ENCODE data around the gene AGBL1.
A peak's percentile ranks its signal among the peaks of the same experiment; 100 is the strongest.

The AGBL1 gene

DNA sequence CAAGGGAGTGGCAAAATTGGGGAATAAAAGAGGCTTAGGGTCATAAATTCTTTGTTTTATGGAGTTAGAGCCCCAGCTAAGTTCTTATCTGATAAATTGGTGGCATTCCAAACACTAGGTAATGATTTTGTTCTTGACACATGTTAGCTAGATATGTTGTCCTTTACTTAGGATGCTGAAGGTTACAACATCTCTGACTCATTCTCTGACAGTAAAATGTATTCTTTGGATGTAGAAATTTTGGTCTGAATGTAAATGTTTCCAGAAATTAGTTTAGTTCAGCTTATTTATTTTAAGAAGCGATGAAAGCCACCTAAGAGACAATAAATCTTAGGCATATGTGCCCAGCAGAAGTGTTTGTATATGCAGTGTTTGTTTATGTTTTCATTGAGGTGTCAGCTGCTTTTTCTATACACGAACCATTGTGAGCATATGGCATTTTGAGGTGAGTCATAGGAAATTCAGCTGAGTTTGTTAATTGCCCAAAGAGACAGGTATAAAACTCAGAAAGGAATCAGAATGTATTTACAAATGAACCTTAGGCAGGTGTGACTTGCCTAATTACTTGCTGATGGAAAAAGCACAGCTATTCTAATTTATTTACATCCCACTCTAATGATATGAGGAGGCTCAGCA, 247.7 kb downstream of the AGBL1 start:
- DNase-seq (ENCODE audit: low read depth) = no peak

GRCh38 chr15:86328658-86329057, 249.0 kb downstream of the AGBL1 start:
- DNase-seq (ENCODE audit: low read depth) = no peak

DNA sequence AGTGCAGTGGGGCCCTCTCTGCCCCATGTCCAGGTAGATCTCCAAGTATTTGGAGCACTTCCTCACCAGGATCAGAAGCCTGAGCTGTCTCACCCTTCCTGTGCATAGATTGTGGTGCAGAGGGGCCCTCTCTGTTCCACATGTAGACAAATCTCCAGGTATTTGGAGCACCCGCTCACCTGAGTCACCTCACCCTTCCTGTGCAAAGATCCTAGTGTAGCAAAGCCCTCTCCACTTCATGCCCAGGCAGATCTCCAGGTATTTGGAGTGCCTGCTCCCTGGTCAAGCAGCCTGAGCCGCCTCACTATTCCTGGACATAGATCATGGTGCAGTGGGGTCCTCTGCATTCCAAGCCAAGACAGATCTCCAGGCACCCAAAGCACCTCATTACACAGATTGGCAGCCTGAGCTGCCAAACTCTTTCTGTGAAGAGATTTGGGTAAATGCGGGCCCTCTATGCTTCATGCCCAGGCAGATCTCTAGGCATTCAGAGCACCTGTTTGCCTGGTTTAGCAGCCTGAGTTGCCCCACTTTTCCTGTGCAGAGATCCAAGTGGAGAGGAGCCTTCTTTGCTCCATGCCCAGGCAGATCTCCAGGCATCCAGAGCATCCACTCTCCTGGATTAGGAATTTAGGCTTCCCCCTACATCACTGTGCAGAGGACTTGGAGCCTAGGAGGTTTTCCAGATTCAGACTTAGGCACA, 249.8 kb downstream of the AGBL1 start:
- no peak for DNase-seq (ENCODE audit: low read depth)

- no peak for DNase-seq (ENCODE audit: low read depth)
These were observed 254.1 kb downstream of the AGBL1 start for GRCh38 chr15:86333819-86334218.

GRCh38 chr15:86336051-86336788, 256.5 kb downstream of the AGBL1 start:
- peak; percentile 6 for DNase-seq (ENCODE audit: low read depth)

DNA sequence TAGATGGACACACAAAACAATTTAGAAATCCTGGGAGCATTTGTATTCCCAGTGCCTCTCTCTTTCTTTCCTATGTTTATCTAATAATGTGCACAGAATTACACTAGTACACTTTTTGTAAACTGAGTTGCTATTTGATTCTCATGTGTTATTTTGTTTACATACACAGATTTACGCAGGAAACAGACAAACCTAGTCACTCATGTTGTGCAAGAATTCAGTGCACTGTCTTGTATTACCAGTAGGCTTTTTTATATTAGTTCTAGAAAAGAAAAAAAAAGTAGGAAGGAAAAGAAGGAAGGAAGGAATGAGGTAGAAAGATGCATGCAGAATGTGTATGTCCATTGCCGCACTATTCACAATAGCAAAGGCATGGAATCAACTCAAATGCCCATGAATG, 257.4 kb downstream of the AGBL1 start:
- no peak for DNase-seq (ENCODE audit: low read depth)

- DNase-seq (ENCODE audit: low read depth) = no peak
These were observed 267.6 kb downstream of the AGBL1 start for GRCh38 chr15:86347245-86347644.

- no peak for DNase-seq (ENCODE audit: low read depth)
These were observed 269.9 kb downstream of the AGBL1 start for GRCh38 chr15:86349565-86349964.

DNA sequence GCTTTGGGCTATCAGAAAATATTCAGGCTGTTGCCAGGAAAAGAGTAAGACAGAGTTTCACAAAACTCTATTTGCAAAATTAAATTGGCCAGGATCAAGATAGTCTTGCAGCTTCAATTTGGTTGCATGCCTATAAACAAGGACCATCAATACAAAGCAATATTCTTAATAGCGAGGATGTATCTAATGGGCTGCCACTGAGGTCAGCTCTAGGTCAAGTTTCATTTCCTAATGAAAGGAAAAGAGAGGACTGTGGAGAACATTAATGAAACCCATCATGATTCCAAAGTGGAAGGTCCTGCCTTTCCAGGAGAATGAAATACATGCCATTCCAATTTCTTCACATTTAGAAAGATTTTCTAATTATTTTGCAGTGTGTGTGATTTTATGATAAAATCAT, 273.5 kb downstream of the AGBL1 start:
- no peak for DNase-seq (ENCODE audit: low read depth)

GRCh38 chr15:86355361-86355760, 275.7 kb downstream of the AGBL1 start:
- no peak for DNase-seq (ENCODE audit: low read depth)

DNA sequence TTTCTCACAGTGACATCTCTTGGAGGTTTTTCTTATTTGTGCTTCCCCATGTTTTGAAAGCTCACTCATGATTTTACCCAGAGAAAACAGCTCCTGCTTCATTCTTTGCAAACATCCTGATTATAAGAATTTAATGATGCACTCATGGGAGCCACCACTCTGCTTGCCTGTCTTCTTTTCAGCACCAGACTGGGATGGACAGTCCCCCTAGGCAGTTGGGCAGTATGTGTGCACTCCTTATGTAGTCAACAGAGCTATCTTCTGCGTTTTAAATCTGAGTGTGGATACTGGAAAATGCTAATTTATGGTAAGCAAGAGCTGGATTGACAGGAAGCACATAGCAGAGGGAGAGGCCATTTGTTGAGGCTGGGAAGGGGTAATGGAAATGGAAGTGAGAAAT, 276.1 kb downstream of the AGBL1 start:
- DNase-seq (ENCODE audit: low read depth) = no peak

DNA sequence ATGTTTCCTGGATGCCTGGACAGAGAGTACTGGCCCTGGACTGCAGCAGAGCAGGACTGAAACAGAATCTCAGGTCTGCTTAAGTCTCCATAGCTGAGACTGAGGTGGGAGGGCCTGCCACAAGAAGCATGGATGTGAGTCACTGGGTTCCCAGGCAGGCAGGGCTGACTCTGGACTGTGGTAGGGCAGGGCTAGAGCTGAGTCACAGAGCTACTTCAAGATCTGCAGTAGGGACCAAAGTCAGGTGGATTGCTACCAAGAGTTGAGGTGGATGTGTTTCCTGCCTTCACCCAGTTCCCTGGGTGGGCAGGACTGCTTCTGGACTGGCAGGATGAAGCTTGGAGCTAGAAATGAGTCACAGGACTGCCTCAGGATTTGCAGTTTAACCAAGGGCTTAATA, 282.9 kb downstream of the AGBL1 start:
- DNase-seq (ENCODE audit: low read depth) = no peak

DNA sequence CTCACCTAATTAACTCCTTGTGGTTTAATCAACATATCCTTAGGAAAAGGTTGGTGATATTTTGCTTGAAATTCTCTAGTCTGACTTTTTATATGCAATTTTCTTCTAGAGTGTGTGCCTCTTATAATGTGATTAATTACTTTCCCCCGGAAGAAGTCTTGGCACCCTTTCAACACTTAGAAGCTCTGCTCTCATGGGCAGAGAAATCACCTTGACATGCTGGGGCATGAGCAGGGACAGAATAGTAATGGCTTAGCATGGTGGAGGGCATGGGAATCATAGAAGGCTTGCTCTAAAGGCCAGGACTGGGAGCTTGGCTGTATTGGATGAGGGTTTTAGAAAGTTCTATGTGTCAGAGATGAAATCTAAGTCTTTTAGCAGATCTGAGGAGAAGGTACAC, 293.5 kb downstream of the AGBL1 start:
- DNase-seq (ENCODE audit: low read depth) = no peak

DNA sequence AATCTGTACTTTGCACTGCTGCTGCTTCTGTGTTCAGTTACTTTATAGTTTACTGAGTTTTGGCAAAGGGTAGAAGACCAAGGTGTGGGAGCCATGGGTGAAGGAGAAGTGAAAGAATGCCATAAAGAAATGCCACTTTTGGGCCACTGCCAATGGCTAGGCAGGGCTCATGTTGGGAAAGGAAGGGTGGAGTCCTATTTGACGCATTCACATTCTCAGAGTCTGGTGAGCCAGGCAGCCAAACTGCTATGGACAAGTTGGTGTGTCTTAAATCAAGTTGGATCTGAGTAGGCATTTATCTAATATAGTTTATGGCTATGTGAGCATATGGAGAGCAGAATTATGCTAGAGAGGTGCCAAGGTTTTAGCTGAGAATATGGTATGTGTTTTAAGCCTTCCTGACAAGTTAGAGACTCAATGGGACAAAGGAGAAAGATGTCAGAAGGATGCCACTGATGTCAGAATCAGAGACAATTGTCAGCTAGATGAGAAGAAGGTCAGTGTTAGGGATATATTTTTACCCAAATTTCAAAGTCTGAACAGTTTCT, 296.1 kb downstream of the AGBL1 start:
- DNase-seq (ENCODE audit: low read depth) = no peak

- no peak for DNase-seq (ENCODE audit: low read depth)
These were observed 298.2 kb downstream of the AGBL1 start for GRCh38 chr15:86377914-86378313.

GRCh38 chr15:86382341-86382740, 302.7 kb downstream of the AGBL1 start:
- DNase-seq (ENCODE audit: low read depth) = no peak

GRCh38 chr15:86383611-86384010, 303.9 kb downstream of the AGBL1 start:
- DNase-seq (ENCODE audit: low read depth) = no peak

- no peak for DNase-seq (ENCODE audit: low read depth)
These were observed 304.5 kb downstream of the AGBL1 start for GRCh38 chr15:86384186-86384585.

DNA sequence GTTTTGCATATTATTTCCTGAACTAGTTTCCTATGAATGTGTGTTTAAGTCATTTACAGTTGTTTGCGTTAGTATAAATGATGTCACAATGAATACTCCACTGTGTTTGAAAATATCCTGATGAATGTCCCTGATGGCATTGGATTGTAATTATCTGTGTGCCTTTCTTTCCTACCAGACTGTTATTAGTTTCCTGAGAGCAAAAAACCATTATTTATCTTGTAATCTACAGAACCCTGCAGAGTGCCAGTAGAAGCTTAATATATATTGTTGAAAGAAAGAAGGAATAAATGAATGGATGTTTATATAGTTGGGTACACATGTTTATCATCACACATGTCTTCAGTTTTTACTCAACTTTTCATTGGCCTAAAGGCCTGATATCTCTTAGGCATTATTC, 312.6 kb downstream of the AGBL1 start:
- no peak for DNase-seq (ENCODE audit: low read depth)

GRCh38 chr15:86392874-86393273, 313.2 kb downstream of the AGBL1 start:
- DNase-seq (ENCODE audit: low read depth) = no peak

- DNase-seq (ENCODE audit: low read depth) = no peak
These were observed 315.2 kb downstream of the AGBL1 start for GRCh38 chr15:86394866-86395265.

GRCh38 chr15:86399041-86399954, 319.6 kb downstream of the AGBL1 start:
- DNase-seq (ENCODE audit: low read depth) = no peak
